ENCODE data around the gene MS4A14.

DNA sequence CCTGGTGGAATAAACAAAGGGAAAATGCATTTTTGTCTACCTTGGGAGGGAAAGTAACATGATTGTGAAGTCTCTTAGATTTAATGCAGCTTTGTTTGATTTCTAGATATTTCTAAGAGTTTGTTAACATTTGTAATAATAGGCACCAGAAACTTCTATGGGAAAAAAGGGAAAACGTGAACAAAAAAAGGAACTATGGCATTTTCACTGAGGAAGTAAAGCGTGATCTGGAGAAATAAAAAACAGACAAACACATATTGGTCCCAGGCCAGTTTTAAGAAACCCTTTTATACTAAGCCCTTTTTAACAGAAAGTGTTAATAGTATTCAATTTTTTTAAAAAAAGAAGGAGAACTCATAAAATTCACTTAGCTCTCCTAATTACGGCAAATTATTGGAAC lies 24.9 kb upstream of the MS4A14 start:
- TF ChIP-seq, protein P1, sequence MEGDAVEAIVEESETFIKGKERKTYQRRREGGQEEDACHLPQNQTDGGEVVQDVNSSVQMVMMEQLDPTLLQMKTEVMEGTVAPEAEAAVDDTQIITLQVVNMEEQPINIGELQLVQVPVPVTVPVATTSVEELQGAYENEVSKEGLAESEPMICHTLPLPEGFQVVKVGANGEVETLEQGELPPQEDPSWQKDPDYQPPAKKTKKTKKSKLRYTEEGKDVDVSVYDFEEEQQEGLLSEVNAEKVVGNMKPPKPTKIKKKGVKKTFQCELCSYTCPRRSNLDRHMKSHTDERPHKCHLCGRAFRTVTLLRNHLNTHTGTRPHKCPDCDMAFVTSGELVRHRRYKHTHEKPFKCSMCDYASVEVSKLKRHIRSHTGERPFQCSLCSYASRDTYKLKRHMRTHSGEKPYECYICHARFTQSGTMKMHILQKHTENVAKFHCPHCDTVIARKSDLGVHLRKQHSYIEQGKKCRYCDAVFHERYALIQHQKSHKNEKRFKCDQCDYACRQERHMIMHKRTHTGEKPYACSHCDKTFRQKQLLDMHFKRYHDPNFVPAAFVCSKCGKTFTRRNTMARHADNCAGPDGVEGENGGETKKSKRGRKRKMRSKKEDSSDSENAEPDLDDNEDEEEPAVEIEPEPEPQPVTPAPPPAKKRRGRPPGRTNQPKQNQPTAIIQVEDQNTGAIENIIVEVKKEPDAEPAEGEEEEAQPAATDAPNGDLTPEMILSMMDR (conservative IDR thresholded peaks at IDR 0.05; ENCODE audit: low read depth in 2 of 2) = no peak
- TF ChIP-seq, protein P2, sequence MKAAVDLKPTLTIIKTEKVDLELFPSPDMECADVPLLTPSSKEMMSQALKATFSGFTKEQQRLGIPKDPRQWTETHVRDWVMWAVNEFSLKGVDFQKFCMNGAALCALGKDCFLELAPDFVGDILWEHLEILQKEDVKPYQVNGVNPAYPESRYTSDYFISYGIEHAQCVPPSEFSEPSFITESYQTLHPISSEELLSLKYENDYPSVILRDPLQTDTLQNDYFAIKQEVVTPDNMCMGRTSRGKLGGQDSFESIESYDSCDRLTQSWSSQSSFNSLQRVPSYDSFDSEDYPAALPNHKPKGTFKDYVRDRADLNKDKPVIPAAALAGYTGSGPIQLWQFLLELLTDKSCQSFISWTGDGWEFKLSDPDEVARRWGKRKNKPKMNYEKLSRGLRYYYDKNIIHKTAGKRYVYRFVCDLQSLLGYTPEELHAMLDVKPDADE (IDR thresholded peaks at IDR 0.05) = no peak
- TF ChIP-seq CREB1 (CRISPR knock-in tag; IDR thresholded peaks at IDR 0.05; ENCODE audit: low read depth) (no peak), ZNF114 (CRISPR knock-in tag; IDR thresholded peaks at IDR 0.05) (no peak), EZH2phosphoT487 (IDR thresholded peaks at IDR 0.05; ENCODE audit: unreplicated experiment) (no peak), POLR2AphosphoS5 (IDR thresholded peaks at IDR 0.05; ENCODE audit: low read depth) (no peak)
- TF ChIP-seq, protein P3, sequence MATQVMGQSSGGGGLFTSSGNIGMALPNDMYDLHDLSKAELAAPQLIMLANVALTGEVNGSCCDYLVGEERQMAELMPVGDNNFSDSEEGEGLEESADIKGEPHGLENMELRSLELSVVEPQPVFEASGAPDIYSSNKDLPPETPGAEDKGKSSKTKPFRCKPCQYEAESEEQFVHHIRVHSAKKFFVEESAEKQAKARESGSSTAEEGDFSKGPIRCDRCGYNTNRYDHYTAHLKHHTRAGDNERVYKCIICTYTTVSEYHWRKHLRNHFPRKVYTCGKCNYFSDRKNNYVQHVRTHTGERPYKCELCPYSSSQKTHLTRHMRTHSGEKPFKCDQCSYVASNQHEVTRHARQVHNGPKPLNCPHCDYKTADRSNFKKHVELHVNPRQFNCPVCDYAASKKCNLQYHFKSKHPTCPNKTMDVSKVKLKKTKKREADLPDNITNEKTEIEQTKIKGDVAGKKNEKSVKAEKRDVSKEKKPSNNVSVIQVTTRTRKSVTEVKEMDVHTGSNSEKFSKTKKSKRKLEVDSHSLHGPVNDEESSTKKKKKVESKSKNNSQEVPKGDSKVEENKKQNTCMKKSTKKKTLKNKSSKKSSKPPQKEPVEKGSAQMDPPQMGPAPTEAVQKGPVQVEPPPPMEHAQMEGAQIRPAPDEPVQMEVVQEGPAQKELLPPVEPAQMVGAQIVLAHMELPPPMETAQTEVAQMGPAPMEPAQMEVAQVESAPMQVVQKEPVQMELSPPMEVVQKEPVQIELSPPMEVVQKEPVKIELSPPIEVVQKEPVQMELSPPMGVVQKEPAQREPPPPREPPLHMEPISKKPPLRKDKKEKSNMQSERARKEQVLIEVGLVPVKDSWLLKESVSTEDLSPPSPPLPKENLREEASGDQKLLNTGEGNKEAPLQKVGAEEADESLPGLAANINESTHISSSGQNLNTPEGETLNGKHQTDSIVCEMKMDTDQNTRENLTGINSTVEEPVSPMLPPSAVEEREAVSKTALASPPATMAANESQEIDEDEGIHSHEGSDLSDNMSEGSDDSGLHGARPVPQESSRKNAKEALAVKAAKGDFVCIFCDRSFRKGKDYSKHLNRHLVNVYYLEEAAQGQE (IDR thresholded peaks at IDR 0.05; ENCODE audit: unreplicated experiment) = no peak
- TF ChIP-seq, protein P4, sequence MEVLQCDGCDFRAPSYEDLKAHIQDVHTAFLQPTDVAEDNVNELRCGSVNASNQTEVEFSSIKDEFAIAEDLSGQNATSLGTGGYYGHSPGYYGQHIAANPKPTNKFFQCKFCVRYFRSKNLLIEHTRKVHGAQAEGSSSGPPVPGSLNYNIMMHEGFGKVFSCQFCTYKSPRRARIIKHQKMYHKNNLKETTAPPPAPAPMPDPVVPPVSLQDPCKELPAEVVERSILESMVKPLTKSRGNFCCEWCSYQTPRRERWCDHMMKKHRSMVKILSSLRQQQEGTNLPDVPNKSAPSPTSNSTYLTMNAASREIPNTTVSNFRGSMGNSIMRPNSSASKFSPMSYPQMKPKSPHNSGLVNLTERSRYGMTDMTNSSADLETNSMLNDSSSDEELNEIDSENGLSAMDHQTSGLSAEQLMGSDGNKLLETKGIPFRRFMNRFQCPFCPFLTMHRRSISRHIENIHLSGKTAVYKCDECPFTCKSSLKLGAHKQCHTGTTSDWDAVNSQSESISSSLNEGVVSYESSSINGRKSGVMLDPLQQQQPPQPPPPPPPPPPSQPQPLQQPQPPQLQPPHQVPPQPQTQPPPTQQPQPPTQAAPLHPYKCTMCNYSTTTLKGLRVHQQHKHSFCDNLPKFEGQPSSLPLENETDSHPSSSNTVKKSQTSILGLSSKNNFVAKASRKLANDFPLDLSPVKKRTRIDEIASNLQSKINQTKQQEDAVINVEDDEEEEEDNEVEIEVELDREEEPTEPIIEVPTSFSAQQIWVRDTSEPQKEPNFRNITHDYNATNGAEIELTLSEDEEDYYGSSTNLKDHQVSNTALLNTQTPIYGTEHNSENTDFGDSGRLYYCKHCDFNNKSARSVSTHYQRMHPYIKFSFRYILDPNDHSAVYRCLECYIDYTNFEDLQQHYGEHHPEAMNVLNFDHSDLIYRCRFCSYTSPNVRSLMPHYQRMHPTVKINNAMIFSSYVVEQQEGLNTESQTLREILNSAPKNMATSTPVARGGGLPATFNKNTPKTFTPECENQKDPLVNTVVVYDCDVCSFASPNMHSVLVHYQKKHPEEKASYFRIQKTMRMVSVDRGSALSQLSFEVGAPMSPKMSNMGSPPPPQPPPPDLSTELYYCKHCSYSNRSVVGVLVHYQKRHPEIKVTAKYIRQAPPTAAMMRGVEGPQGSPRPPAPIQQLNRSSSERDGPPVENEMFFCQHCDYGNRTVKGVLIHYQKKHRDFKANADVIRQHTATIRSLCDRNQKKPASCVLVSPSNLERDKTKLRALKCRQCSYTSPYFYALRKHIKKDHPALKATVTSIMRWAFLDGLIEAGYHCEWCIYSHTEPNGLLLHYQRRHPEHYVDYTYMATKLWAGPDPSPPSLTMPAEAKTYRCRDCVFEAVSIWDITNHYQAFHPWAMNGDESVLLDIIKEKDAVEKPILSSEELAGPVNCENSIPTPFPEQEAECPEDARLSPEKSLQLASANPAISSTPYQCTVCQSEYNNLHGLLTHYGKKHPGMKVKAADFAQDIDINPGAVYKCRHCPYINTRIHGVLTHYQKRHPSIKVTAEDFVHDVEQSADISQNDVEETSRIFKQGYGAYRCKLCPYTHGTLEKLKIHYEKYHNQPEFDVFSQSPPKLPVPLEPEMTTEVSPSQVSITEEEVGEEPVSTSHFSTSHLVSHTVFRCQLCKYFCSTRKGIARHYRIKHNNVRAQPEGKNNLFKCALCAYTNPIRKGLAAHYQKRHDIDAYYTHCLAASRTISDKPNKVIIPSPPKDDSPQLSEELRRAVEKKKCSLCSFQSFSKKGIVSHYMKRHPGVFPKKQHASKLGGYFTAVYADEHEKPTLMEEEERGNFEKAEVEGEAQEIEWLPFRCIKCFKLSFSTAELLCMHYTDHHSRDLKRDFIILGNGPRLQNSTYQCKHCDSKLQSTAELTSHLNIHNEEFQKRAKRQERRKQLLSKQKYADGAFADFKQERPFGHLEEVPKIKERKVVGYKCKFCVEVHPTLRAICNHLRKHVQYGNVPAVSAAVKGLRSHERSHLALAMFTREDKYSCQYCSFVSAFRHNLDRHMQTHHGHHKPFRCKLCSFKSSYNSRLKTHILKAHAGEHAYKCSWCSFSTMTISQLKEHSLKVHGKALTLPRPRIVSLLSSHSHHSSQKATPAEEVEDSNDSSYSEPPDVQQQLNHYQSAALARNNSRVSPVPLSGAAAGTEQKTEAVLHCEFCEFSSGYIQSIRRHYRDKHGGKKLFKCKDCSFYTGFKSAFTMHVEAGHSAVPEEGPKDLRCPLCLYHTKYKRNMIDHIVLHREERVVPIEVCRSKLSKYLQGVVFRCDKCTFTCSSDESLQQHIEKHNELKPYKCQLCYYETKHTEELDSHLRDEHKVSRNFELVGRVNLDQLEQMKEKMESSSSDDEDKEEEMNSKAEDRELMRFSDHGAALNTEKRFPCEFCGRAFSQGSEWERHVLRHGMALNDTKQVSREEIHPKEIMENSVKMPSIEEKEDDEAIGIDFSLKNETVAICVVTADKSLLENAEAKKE (CRISPR knock-in tag; IDR thresholded peaks at IDR 0.05) = no peak
